ENCODE data around the gene DDX3X. TPM values are rescaled to one million over a fixed set of nuclear protein-coding genes. Genes with fewer than 3 reads are reported as not detected.
"Not testable (repeated sequence)": the region's sequence is repeated elsewhere in the genome, so short reads cannot be mapped to it uniquely, and the experiment has no call there.

Gene DDX3X
- polyA plus RNA-seq, 12 donors, result 98.8 to 208 (median 155) TPM

DNA sequence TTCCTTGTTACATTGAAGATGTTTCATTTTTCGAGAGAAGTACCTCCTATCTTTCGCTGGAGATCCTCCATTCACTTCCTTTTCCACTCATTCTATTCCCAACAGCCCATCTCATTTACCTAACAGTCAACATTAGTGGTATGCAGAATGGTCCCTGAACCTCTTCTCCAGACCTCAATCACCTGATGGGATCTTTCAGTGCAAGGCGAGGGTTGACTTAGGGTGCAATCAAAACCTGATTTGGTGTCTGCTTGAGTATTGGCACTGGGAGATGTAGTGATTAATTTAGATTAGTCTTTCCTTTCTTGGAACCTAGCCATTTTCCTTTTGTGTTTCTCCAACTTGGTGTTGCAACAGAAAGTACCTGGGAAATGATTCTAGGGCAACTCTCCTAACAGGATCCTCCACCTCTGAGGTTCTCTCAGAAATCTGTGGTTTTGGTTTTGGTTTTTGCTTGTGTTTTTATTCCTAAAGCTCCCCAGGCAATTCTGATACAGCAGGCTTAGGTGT is 18.4 kb downstream of the DDX3X start:
- DNase-seq, result no peak

DNA sequence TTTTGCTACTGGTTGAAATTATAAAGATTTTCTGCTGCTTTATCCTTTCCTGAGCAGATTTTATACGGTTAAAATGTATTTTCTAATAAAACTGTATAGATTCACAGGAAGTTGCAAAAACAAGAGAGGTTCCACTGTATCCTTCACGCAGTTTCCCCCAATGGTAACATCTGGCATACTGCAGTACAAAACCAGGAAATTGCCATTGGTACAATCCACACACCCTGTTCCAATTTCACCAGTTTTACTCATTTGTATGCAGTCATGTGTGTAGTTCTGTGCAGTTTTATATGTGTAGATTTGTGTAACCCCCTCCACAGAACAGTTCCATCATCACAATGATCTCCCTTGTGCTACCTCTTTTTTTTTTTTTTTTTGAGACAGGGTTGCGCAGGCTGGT is 20.0 kb downstream of the DDX3X start:
- DNase-seq, result no peak

DNA sequence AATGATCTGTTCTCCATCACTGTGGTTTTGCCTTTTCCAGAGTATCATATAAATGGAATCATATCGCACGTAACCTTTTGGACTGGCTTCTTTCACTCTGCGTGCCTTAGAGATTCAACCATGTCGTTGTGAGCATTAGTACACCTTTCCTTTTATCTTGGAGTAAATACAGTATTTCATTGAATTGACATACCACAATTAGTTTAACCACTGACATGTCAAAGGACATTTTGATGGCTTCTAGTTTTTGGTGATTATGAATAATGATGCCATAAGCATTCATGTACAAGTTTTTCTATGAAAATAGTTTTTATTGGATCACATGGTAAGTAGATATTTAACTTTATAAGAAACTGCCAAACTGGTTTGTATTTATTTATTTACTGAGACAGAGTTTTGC is 35.2 kb downstream of the DDX3X start:
- DNase-seq, result no peak

DNA sequence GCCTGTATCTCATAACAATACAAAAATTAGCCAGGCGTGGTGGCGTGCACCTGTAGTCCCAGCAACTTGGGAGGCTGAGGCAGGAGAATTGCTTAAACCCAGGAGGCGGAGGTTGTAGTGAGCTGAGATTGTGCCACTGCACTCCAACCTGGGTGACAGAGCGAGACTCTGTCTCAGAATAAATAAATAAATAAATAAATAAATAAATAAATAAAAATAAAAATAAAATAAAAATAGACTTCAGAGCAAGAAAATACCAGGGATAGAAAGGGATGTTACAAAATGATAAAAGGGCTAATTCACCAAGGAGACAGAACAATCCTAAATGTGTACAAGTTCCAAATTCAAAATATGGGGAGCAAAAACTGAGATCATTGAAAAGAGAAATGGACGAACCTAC is 37.6 kb downstream of the DDX3X start:
- not testable (repeated sequence) for DNase-seq

DNA sequence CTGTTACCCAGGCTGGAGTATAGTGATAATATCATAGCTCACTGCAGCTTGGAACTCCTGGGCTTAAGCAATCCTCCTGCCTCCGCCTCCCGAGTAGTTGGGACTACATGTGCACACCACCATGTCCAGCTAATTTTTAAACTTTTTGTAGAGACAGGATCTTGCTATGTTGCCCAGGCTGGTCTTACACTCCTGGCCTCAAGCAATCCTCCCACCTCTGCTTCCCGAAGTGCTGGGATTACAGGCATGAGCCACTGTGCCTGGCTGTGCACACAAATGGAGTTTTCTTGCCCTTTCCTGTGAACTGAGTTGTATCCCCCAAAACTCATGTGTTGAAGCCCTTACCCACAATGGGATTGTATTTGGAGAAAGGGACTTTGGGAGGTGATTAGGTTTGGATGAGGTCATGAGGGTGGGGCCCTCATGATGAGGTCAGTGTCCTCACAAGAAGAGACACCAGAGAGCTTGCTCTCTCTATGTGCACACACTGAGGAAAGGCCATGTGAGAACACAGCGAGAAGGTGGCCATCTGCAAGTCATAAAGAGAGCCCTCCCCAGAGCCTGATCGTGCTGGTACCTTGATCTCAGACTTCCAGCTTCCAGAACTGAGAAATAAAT is 40.1 kb downstream of the DDX3X start:
- no peak for DNase-seq

DNA sequence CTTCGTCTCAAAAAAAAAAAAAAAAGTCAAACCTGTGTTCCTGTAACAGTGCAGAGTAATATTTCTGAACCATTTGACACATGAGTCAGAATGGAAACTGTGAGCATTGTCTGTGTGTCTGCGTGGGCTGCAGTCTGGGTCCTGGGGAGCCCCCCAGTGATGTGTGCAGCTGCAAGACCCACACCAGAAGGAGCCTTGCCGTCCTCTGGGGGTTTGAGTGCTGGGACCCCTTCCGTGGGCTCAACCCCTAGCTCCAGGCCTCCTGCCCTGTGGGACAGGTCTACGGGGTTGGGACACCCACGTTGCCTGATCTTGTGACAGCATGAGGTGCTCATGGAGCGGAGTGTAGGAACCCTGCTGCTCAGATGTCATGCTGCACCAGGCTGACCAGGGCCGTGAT is 43.7 kb downstream of the DDX3X start:
- DNase-seq, result no peak

DNA sequence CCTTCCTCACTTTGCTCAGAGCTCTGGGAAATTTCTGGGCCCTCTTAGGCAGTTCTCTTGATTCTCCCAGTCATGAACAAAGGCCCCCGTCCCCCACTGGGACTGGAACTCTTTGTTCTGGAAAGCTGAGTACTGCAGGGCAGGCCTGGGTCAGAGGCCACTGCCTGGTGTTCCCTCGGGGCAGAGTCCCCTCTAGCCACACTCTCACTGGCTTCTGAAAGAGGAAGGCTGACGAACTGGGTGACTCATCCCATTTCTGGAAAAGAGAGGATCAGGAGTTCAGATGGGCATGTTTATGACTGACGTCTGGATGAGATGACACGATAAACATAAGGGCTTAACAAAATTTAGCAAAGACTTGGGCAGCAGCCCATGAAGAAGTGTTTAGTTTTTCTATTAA is 47.7 kb downstream of the DDX3X start:
- DNase-seq, result no peak

DNA sequence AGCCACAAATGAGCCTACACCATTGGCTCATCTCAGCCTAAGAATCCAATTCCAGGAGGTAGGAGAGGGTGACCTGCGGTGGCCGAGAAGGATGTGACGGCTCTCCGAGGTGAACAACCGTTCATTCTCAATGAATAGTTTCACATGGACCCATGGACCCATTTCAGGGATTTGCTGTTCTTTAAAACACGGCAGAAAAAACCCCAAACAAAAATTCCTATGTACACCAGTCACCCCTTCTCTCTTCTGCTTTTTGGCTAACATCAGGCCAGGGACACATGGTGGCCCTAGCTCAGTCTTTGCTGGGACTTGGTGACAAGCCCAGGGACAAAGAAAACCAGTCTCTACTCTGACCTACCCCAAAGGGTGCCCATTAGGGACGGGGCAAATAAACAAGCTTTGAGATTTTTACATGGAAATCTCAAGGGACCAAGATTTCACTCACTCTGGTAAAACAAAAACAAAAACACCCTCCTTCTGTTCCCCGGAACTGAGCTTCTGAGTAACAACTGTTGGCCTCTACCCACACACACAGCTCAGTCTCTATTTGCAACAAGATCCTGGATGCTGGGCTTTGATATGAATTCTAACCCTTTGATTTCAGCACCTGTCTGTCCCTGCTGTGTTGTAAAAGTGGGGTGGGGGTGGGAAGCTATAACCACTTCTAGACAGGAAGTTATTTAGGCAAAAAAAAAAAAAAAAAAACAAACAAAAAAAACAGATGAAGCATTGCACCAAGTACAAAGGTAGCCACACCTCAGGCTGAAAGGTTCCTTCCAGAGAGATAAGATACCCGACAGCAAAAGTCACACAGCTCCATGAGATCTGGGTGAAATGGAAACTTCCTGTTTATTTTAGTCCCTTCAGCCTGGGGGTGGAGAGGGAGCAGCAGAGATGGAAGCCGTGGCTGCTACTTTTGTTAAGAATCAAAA is 49.0 kb downstream of the DDX3X start:
- DNase-seq, result no peak

DNA sequence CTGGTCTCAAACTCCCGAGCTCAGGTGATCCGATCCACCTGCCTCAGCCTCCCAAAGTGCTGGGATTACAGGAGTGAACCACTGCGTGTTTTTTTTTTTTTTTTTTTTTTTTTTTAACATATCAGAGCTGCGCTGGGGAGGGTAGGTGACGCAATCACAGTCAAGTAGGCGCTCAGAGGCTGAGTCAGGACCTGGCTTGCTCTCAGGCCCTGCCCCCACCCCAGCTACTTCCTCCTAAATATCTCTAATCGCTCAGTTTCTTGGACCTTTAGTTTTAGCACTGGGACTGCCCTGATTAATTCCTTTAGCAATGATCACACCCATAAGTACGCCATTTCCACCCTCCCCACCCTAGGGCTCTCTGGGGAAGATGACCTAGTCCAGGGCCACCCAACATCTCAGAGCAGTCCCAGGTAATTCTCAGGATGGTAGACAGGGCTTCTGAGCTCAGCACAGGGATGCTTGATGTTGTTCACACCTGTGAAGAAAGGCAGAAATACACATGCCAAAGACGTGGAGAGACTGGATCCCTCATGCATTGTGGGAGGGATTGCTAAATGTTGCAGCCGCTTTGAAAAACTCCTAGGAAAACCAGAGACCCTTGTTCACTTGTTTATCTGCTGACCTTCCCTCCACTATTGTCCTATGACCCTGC is 50.2 kb downstream of the DDX3X start:
- DNase-seq, result no peak

DNA sequence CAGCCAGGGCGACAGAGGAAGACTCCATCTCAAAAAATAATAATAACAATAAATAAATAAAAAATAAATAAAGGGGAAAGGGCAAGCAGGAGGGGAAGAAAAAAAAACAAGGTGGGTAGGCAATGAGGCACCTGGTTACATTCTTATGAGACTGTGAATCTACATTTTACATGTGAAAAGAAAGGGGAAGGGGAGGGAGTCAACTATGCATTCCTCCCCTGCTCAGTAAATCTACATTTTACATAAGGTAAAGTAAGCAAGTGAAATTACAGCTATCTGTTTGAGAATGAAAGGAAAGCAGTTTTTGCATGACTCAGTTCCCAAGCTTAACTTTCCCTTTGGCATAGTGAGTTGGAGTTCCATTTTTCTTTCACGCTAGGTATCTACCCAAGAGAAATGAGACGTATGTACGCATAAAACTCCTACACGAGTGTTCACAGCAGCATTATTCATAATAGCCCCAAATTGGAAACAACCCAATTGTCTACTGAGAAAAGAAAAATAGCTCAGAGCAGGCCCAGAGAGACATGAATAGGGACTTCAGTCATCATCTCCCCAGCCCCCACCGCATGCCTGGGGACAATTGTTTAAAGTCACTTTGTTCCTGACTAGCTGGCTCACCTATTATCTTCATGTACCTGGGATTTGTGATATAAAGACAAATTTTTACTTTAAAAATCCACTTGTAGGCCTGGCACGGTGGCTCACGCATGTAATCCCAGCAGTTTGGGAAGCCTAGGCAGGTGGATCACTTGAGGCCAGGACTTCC is 52.4 kb downstream of the DDX3X start:
- DNase-seq, result no peak

DNA sequence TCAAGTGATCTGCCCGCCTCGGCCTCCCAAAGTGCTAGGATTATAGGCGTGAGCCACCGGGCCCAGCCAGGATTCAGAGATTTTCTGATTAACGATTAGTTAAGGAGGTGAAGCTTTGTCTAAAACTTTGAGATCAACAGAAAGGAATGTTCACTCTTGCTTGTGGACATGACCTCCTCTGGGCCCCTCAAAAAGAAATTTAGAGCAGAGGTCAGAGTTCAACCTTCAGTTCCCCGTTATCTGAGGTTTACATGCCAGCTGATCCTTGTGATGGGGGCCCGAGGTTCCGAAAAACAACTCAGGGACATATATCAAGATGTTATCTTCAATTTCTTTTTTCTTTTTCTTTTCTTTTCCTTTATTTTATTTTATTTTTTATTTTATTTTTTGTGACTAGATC is 54.6 kb downstream of the DDX3X start:
- no peak for DNase-seq

DNA sequence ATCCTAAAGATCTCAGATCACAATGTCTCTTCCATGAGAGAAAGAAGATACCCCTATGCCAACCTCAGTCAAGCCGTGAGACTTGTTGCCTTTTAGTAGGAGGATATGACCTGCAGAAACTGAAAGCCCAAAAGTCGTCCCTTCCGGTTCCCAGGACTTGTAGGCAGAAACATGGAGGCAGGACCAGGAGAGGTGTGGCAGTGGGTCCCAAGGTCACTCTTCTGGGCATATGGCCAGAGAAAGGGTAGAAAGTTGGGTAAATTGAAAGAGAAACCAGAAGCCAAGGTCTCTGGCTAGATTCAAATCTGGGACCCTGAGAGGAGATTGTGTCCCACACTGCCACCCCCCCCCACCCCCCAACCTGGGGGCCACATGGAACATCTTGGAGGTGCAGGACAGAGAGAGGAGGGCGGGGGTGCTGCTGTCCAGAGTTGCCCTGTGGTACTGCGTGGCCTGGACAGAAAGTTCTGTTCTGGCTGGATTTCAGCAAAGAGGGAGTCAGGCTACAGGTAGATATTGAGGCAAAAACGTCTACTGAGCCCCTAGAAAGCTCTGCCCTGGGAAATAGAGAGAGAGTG is 55.4 kb downstream of the DDX3X start:
- DNase-seq, result no peak

DNA sequence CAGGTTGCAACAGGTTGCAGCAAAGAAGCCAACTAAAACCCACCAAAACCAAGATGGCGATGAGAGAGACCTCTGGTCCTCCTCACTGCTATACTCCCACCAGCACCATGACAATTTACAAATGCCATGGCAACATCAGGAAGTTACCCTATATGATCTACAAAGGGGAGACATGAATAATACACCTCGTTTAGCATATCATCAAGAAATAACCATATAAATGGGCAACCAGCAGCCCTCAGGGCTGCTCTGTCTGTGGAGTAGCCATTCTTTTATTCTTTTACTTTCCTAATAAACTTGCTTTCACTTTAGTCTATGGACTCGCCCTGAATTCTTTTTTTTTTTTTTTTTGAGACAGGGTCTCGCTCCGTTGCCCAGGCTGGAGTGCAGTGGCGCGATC is 56.6 kb downstream of the DDX3X start:
- DNase-seq, result not testable (repeated sequence)

DNA sequence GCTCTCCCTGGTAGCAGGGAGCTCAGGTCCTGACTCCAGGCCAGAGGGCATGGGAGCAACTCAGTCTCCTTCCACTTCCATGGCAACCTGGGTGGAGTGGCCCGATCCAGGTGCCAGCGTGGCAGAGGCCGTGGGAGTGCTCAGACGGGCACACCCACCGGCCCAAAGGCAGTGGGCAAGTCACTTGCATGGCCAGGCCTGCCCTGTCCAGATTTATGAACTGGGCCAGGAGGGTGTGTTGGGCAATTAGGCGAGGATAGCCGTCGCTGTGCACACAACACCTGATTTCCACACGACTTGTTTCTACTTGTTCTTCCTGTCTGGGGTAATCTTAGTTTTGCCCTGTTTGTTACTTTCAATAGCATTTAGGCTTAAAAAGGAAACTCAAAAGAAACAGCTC is 57.6 kb downstream of the DDX3X start:
- no peak for DNase-seq

DNA sequence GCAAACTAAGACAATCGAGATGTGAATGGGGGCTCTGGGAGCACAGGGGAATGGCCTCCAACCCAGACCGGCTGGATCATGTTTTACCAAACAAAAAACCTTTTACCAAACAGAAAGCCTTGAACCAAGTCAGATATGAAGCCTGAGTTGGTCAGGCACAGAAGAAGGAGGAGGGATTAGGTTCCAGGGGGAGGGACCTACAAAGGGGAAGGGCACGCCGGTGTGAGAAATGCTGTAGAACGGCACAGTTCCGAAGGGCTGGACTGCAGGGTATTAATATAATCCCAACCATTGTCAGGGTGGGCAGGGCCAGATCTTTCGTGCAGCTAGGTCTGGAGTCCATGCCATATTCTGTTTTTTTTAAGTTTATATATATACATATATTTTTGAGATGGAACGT is 60.3 kb downstream of the DDX3X start:
- no peak for DNase-seq

DNA sequence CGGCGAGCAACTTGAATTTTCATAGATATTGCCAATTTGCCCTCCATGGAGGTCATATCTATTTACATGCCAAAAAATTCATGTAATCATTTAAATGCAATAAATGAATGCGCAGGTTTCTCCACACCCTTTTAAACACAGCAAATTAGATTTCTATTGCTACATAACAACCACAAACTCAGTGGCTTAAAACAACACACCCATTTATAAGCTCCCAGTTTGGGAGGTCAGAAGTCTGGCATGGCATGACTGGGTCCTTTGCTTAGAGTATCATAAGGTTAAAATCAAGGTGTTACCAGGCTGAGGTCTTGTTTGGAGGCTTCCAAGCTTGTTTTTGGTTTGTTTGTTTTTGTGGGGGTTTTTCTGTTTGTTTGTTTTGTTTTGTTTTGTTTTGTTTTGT is 63.3 kb downstream of the DDX3X start:
- DNase-seq, result no peak

DNA sequence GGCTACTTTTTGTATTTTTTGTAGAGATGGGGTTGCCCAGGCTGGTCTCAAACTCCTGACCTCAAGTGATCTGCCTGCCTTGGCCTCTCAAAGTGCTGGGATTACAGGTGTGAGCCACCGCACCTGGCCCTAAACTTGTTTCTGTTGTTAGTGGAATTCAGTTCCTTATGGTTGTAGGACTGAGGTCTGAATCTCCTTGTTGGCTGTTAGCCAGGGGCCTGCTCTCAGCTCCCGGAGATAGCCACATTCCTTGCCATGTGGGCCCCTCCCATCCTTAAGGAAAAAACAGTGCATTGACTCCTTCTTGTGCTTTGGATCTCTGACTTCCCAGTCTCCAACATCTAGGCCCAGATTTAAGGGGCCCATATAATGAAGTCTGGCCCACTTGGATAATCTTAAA is 63.8 kb downstream of the DDX3X start:
- DNase-seq, result no peak

DNA sequence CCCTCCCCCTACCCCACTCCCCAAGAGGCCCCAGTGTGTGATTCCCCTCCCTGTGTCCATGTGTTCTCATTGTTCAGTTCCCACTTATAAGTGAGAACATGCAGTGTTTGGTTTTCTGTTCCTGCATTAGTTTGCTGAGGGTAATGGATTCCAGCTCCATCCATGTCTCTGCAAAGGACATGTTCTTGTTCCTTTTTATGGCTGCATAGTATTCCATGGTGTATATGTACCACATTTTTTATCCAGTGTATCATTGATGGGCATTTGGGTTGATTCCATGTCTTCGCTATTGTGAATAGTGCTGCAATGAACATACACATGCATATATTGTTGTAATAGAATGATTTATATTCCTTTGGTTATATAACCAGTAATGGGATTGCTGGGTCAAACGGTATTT is 68.6 kb downstream of the DDX3X start:
- DNase-seq, result not testable (repeated sequence)

DNA sequence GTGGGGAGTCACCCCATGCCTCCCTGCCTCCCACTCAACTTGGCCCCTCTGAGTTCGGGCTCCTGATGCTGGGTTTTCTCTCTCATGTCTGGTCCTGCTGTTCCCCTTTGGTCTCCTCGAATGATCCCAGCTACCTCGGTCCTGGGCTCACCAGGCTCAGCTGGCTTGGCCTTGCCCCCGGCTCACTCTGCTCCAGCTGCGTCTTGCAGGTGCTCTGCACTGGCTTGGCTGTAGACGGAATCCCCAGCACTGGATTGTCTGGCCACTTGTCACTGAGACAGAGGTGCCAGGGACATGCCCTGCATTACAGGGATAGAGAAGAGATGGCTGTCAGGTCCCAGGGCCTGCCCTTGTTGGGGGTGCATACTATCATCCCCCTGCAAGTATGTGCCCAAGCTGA is 71.6 kb downstream of the DDX3X start:
- no peak for DNase-seq

DNA sequence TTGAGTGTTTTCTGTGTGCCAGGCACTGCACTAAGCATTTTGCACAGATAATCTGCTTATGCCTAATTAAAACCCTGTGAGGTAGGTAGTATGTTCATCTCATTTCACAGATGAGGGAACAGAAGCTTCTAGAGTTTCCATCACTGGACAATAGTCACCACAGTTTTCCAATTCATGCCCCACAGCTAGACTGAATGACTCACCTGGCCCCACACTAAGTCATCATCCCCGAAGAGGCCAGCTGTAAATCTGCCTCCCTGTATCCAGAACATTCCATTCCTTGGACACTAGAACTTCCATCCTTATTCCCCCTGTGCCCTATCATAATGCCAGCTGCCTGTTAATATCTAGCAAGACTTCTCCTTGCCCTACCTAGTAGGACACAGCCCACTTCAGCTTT is 72.2 kb downstream of the DDX3X start:
- no peak for DNase-seq

DNA sequence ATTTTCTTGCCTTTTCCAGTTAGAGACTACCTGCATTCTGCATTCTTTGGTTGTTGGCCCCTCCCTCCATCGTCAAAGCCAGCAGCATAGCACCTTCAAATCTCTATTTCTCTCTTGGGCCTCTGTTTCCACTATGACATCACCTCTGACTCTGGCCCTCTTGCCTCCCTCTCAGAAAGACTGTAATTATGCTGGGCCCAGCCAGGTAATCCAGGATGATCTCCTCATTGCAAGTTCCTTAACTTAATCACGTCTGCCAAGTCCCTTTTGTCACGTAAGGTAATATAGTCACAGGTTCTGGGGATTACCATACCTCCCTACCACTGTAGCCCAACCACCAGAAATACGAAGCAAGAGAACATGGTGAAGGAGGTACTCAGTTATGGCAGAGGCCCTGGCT is 73.9 kb downstream of the DDX3X start:
- DNase-seq, result no peak

DNA sequence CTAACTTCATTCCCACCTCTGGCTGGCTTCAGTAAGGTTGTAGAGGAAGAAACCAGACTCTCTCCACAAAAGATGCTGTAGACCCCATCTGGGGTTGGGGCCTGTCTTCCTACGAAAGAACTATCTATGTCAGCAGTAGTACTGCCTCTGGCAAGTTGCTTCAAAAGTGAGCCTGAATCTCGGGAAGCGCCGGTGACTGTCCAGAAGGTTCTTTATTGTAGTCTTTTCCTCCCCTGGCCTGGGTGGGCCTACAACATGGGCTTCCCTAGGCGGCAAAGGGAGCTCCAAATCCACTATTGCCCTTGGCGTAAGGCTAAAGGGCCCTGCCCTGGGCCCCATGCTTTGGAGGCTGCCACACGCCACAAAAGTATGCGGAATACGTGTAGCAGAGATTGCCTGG is 74.6 kb downstream of the DDX3X start:
- DNase-seq, result no peak
